ENCODE data around the gene ITGB3.
"Not testable (repeated sequence)": the region's sequence is repeated elsewhere in the genome, so short reads cannot be mapped to it uniquely, and the experiment has no call there.

The ITGB3 gene

GRCh38 chr17:47220531-47220999 lies 33.1 kb upstream of the ITGB3 start:
- DNase-seq = no peak
- in situ Hi-C loops (cut with MboI; ENCODE audit: low pct_unique_long_range_greater_than_20kb, low sequenced_read_pairs) = no loop called here

GRCh38 chr17:47221154-47221553 lies 32.5 kb upstream of the ITGB3 start:
- in situ Hi-C loops (cut with MboI; ENCODE audit: low pct_unique_long_range_greater_than_20kb, low sequenced_read_pairs) = no loop called here
- DNase-seq = no peak

GRCh38 chr17:47222047-47222446 lies 31.6 kb upstream of the ITGB3 start:
- no peak for DNase-seq
- in situ Hi-C loops (cut with MboI; ENCODE audit: low pct_unique_long_range_greater_than_20kb, low sequenced_read_pairs) = no loop called here

- in situ Hi-C loops (cut with MboI; ENCODE audit: low pct_unique_long_range_greater_than_20kb, low sequenced_read_pairs) = no loop called here
- DNase-seq = no peak
Observed at GRCh38 chr17:47223007-47223406, 30.6 kb upstream of the ITGB3 start.

- no peak for DNase-seq
- in situ Hi-C loops (cut with MboI; ENCODE audit: low pct_unique_long_range_greater_than_20kb, low sequenced_read_pairs) = no loop called here
Observed at GRCh38 chr17:47223460-47223859, 30.2 kb upstream of the ITGB3 start.

- in situ Hi-C loops (cut with MboI; ENCODE audit: low pct_unique_long_range_greater_than_20kb, low sequenced_read_pairs); DNase-seq: not testable (repeated sequence)
Observed at GRCh38 chr17:47224077-47224476, 29.6 kb upstream of the ITGB3 start.

GRCh38 chr17:47224966-47225365 lies 28.7 kb upstream of the ITGB3 start:
- no peak for DNase-seq

GRCh38 chr17:47225436-47225858 lies 28.2 kb upstream of the ITGB3 start:
- in situ Hi-C loops (cut with MboI; ENCODE audit: low pct_unique_long_range_greater_than_20kb, low sequenced_read_pairs) = no loop called here

More at GRCh38 chr17:47224966-47225365, 28.7 kb upstream of the ITGB3 start:
- in situ Hi-C loops (cut with MboI; ENCODE audit: low pct_unique_long_range_greater_than_20kb, low sequenced_read_pairs) = no loop called here

GRCh38 chr17:47225911-47226688 lies 27.5 kb upstream of the ITGB3 start:
- in situ Hi-C loops (cut with MboI; ENCODE audit: low pct_unique_long_range_greater_than_20kb, low sequenced_read_pairs) = no loop called here
- DNase-seq = no peak

More at GRCh38 chr17:47225436-47225858, 28.2 kb upstream of the ITGB3 start:
- peak; percentile 26 for DNase-seq

GRCh38 chr17:47227862-47228261 lies 25.8 kb upstream of the ITGB3 start:
- in situ Hi-C loops (cut with MboI; ENCODE audit: low pct_unique_long_range_greater_than_20kb, low sequenced_read_pairs) = no loop called here
- DNase-seq = no peak

- in situ Hi-C loops (cut with MboI; ENCODE audit: low pct_unique_long_range_greater_than_20kb, low sequenced_read_pairs) = no loop called here
Observed at GRCh38 chr17:47229535-47230443, 23.8 kb upstream of the ITGB3 start.

GRCh38 chr17:47230864-47231263 lies 22.8 kb upstream of the ITGB3 start:
- DNase-seq = no peak
- in situ Hi-C loops (cut with MboI; ENCODE audit: low pct_unique_long_range_greater_than_20kb, low sequenced_read_pairs) = no loop called here

More at GRCh38 chr17:47229535-47230443, 23.8 kb upstream of the ITGB3 start:
- peak; percentile 83 for DNase-seq

GRCh38 chr17:47231334-47231733 lies 22.3 kb upstream of the ITGB3 start:
- no peak for DNase-seq
- in situ Hi-C loops (cut with MboI; ENCODE audit: low pct_unique_long_range_greater_than_20kb, low sequenced_read_pairs) = no loop called here

GRCh38 chr17:47231866-47232265 lies 21.8 kb upstream of the ITGB3 start:
- in situ Hi-C loops (cut with MboI; ENCODE audit: low pct_unique_long_range_greater_than_20kb, low sequenced_read_pairs) = no loop called here
- no peak for DNase-seq

GRCh38 chr17:47232465-47232864 lies 21.2 kb upstream of the ITGB3 start:
- no peak for DNase-seq
- in situ Hi-C loops (cut with MboI; ENCODE audit: low pct_unique_long_range_greater_than_20kb, low sequenced_read_pairs) = no loop called here

GRCh38 chr17:47235506-47235905 lies 18.1 kb upstream of the ITGB3 start:
- in situ Hi-C loops (cut with MboI; ENCODE audit: low pct_unique_long_range_greater_than_20kb, low sequenced_read_pairs) = no loop called here
- DNase-seq = no peak

GRCh38 chr17:47235923-47236322 lies 17.7 kb upstream of the ITGB3 start:
- in situ Hi-C loops (cut with MboI; ENCODE audit: low pct_unique_long_range_greater_than_20kb, low sequenced_read_pairs) = no loop called here

GRCh38 chr17:47237841-47238240 lies 15.8 kb upstream of the ITGB3 start:
- in situ Hi-C loops (cut with MboI; ENCODE audit: low pct_unique_long_range_greater_than_20kb, low sequenced_read_pairs) = no loop called here
- no peak for DNase-seq

More at GRCh38 chr17:47235923-47236322, 17.7 kb upstream of the ITGB3 start:
- no peak for DNase-seq

- in situ Hi-C loops (cut with MboI; ENCODE audit: low pct_unique_long_range_greater_than_20kb, low sequenced_read_pairs) = no loop called here
Observed at GRCh38 chr17:47238321-47239010, 15.2 kb upstream of the ITGB3 start.

More at GRCh38 chr17:47238321-47239010, 15.2 kb upstream of the ITGB3 start:
- DNase-seq = no peak

Measured in KBM-7 (cell line).